ENCODE data around the gene FKBP2. TPM values are rescaled to one million over a fixed set of nuclear protein-coding genes. Genes with fewer than 3 reads are reported as not detected.

The FKBP2 gene
- total and polyA plus RNA-seq, 2 of the 4 experiments (the other 2 are of a cell fraction), result 36.2 to 76.4 TPM

DNA sequence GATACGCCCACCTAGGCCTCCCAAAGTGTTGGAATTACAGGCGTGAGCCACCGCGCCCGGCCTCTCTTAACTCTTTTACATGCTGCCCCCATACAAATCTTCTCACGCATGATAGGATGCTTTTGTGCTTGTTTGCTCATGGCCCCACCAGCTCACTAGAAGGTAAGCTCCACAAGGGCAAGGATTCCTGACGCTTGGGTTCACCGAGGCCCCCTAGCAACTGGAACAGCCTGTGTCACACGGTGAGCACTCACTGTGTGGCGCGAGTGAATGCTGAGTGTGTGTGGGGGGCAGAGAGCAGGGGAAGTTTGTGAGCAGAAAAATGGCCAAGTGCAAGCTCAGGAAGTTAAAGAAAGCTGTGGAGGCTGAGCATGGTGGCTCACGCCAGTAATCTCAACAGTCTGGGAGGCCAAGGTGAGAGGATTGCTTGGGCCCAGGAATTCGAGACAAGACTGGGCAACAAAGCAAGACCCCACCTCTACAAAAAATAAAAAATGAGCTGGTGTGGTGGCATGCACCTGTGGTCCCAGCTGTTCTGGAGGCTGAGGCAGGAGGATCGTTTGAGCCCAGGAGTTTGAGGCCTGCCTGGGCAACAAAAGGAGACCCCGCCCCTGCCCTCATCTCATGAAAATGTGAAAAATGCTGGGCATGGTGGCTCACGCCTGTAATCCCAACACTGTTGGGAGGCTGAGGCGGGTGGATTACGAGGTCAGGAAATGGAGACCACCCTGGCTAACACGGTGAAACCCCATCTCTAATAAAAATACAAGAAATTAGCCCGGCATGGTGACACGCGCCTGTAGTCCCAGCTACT, 41.3 kb downstream of the FKBP2 start (continued):
- TF ChIP-seq NFE2L2 (IDR thresholded peaks at IDR 0.05; ENCODE audit: low read depth, low read length), result no peak

DNA sequence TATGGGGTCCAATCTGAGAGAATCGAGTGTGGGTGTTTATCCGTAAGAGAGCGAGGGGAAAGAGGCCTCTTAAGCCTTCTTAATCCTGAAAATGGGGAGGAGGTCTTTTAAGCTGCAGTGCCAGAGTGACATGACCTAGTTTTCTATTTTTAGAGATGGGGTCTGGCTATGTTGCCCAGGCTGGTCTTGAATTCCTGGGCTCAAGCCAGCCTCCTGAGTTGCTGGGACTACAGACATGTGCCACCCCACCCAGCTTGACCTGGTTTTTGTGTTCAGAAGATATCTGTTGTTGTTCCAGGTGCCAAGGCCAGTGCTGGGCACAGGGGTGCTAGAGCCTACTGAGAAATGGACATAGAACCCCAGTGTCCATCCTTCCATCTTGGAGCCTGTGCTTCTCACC, 42.2 kb downstream of the FKBP2 start:
- H4K20me1 ChIP-seq (ENCODE audit: insufficient read depth, low read length), result no peaks in the 10 kb centered on the region
- dilution Hi-C loops (cut with HindIII; ENCODE audit: low sequenced_read_pairs, unreplicated experiment), result no loop called here
- H2AK5ac ChIP-seq (ENCODE audit: low read depth, low read length), result no peak overlapping the region; the same call in 1 of the 2 replicates
- no peak overlapping the region; the same call in 1 of the 2 replicates for H3K4ac ChIP-seq (ENCODE audit: low read depth, low read length)
- no peaks in the 10 kb centered on the region for H3K27me3 ChIP-seq (ENCODE audit: control insufficient read depth, insufficient read depth, low read length)
- H3K4me1 ChIP-seq (ENCODE audit: control insufficient read depth, insufficient read depth, low read length), result peaks cover 8% of the 10 kb centered on the region
- H3K27ac ChIP-seq (ENCODE audit: insufficient read depth, low read length), result no peak overlapping the region
- H3K36me3 ChIP-seq (ENCODE audit: control insufficient read depth, insufficient read depth, low read length), result peaks cover 15% of the 10 kb centered on the region
- H2AK9ac ChIP-seq (replicated peaks; ENCODE audit: low read depth, low read length, poor library complexity), result no peak overlapping the region
- no peak overlapping the region for H3K9ac ChIP-seq (ENCODE audit: low read depth, low read length)
- H3K9me1 ChIP-seq (ENCODE audit: insufficient read depth, low read length), result peaks cover 5% of the 10 kb centered on the region; the same call in 1 of the 2 replicates
- ChIA-PET CTCF (interaction anchor here (1.2 to 1.6 kb wide), 2 partner anchors 18 to 22 kb away, joined by 3 to 4 read pairs; partner anchors contain the start of gene ESRRA), POLR2A (ENCODE audit: unreplicated experiment) (no interaction called here)
- DNase-seq, result no peak
- H4K5ac ChIP-seq (ENCODE audit: low read depth, low read length), result no peak overlapping the region
- no peak overlapping the region for H2BK120ac ChIP-seq (ENCODE audit: low read depth, low read length)
- intact Hi-C loops (cut with micrococcal nuclease), result no loop called here
- H2BK20ac ChIP-seq (ENCODE audit: low read depth, low read length), result no peak overlapping the region
- no peak for ATAC-seq (ENCODE audit: low read depth)
- peak overlapping the region; percentile 51; the same call in 1 of the 2 replicates for H3K23ac ChIP-seq (ENCODE audit: low read depth, low read length)
- H3K79me1 ChIP-seq (ENCODE audit: low read depth in 1 of 2, low read length in 2 of 2), result peaks cover 15 to 39% of the 10 kb centered on the region in 2 experiments
- no CpG with 5 or more reads among the region's 3 CpGs for WGBS, 2 experiments (ENCODE audit: extremely low coverage in 2 of 2, insufficient read length in 1 of 2)
- H3K4me3 ChIP-seq (ENCODE audit: insufficient read depth, low read depth, low read length), result no peak overlapping the region
- BruUV-seq (replicated peaks), result no TSS peak
- H4K8ac ChIP-seq (ENCODE audit: low read depth in 2 of 2, low read length in 2 of 2), result no peak overlapping the region
- no peak overlapping the region for H3K14ac ChIP-seq (replicated peaks; ENCODE audit: low read depth, low read length)
- no peak overlapping the region for H3K18ac ChIP-seq (ENCODE audit: low read depth, low read length)
- no peak overlapping the region for H4K91ac ChIP-seq (ENCODE audit: insufficient read depth, low read depth, low read length)
- H3K4me2 ChIP-seq (ENCODE audit: low read depth, low read length), result peak overlapping the region; percentile 15; the same call in 1 of the 2 replicates
- no peaks in the 10 kb centered on the region for H3K9me3 ChIP-seq (ENCODE audit: control insufficient read depth, insufficient read depth, low read length)
- no peak overlapping the region for H2BK5ac ChIP-seq (ENCODE audit: low read depth, low read length, poor library complexity, severe bottlenecking)
- H2AFZ ChIP-seq (replicated peaks; ENCODE audit: low read length, poor library complexity), result no peak overlapping the region
- in situ Hi-C loops (cut with MboI; ENCODE audit: low sequenced_read_pairs), result no loop called here
- no peak overlapping the region for H3K56ac ChIP-seq (ENCODE audit: extremely low read depth, insufficient read depth, low read length)
- no peak overlapping the region for H2BK15ac ChIP-seq (ENCODE audit: low read depth, low read length)
- TF ChIP-seq, protein P1, sequence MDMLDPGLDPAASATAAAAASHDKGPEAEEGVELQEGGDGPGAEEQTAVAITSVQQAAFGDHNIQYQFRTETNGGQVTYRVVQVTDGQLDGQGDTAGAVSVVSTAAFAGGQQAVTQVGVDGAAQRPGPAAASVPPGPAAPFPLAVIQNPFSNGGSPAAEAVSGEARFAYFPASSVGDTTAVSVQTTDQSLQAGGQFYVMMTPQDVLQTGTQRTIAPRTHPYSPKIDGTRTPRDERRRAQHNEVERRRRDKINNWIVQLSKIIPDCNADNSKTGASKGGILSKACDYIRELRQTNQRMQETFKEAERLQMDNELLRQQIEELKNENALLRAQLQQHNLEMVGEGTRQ (IDR thresholded peaks at IDR 0.05; ENCODE audit: low read depth, low read length), result no peak
- TF ChIP-seq MAZ (IDR thresholded peaks at IDR 0.05; ENCODE audit: borderline replicate concordance, low read depth, low read length) (no peak), BHLHE40 (IDR thresholded peaks at IDR 0.05; ENCODE audit: low read depth, low read length) (no peak), RCOR1 (IDR thresholded peaks at IDR 0.05; ENCODE audit: insufficient replicate concordance, low read length) (no peak), NFE2L2 (IDR thresholded peaks at IDR 0.05; ENCODE audit: low read depth, low read length) (no peak), CEBPB (IDR thresholded peaks at IDR 0.05; ENCODE audit: low read depth, low read length) (no peak), CHD1 (IDR thresholded peaks at IDR 0.05; ENCODE audit: low read depth, low read length) (no peak), MXI1 (IDR thresholded peaks at IDR 0.05; ENCODE audit: borderline replicate concordance, low read depth, low read length) (no peak), RFX5 (IDR thresholded peaks at IDR 0.05; ENCODE audit: low read depth, low read length) (no peak)
- TF ChIP-seq, protein P2, sequence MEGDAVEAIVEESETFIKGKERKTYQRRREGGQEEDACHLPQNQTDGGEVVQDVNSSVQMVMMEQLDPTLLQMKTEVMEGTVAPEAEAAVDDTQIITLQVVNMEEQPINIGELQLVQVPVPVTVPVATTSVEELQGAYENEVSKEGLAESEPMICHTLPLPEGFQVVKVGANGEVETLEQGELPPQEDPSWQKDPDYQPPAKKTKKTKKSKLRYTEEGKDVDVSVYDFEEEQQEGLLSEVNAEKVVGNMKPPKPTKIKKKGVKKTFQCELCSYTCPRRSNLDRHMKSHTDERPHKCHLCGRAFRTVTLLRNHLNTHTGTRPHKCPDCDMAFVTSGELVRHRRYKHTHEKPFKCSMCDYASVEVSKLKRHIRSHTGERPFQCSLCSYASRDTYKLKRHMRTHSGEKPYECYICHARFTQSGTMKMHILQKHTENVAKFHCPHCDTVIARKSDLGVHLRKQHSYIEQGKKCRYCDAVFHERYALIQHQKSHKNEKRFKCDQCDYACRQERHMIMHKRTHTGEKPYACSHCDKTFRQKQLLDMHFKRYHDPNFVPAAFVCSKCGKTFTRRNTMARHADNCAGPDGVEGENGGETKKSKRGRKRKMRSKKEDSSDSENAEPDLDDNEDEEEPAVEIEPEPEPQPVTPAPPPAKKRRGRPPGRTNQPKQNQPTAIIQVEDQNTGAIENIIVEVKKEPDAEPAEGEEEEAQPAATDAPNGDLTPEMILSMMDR (conservative IDR thresholded peaks at IDR 0.05; ENCODE audit: low read depth, low read length), result no peak
- TF ChIP-seq, protein P3, sequence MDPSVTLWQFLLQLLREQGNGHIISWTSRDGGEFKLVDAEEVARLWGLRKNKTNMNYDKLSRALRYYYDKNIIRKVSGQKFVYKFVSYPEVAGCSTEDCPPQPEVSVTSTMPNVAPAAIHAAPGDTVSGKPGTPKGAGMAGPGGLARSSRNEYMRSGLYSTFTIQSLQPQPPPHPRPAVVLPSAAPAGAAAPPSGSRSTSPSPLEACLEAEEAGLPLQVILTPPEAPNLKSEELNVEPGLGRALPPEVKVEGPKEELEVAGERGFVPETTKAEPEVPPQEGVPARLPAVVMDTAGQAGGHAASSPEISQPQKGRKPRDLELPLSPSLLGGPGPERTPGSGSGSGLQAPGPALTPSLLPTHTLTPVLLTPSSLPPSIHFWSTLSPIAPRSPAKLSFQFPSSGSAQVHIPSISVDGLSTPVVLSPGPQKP (IDR thresholded peaks at IDR 0.05; ENCODE audit: borderline replicate concordance, low read depth, low read length), result no peak
